ENCODE measurements around the gene ERICH4.
"Not testable (repeated sequence)": the region's sequence is repeated elsewhere in the genome, so short reads cannot be mapped to it uniquely, and the experiment has no call there.

Gene ERICH4

DNA sequence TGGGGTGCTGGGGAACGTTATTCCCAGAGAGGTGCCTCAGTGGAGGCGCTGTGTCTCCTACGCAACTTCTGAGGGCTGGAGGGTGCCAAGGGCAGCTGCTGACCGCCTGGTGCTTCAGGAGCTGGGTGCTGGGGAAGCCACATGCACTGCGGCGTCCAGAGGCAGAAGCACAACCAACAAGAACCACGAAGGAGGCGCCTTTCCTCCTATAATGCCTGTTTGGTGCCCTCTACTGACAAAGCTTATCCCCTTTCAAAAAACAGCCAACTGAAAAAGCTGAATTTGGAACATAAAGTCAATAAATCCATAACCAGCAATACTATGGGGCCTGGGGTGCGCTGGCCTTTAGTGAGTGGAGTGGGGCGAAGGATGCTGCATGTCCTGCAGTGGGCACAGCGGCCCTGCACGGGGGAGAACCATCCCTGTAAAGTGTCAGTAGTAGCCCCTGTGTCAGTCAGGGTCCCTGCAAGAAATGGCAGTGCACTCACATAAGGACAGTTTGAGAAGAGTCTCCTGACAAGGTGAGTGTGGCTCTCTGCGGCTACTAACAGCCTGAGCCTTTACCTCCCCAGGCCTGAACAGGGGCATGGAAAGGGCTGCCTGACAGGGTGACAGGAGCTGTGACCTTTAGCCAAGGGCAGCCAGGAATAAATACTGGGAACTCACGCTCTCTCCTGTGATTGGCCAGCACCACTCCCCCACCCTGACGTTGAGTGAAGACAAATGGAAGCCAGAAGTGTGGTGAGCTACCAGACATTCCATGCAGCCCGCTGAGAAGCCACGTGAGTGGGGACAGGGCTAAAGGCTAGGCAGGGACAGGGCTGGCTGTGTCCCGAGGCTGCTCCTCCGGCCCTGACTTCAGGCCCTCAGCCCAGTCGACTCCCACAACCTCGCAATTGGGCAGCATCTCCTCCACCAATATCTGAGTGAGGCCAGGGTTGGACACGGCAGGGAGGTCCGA, 11.2 kb upstream of the ERICH4 start:
- intact Hi-C loops (cut with DNase I) = no loop called here
- DNase-seq = no peak

DNA sequence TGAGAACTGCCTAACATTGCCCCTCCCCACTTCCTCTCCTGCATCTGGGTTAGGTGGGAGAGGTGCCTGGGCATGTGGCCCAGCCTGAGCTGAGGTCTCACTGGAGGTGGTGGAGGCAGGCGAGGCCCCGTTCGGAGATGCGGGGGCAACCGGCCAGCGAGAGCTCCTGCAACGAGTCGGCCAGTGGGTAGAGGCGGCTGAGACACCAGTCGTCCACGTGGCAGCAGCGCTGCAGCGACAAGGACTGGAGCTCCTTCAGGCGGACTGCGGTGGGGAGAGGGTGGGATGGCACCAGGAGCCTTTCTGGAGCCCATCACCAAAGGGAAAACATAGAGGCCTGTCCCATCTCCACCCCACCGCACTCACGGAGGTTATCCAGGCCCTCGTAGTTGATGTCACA, 9.8 kb upstream of the ERICH4 start:
- peak in 5 of 10 donors; percentile 34 to 91 (median 60) for DNase-seq
- intact Hi-C loops (cut with DNase I) = no loop called here

DNA sequence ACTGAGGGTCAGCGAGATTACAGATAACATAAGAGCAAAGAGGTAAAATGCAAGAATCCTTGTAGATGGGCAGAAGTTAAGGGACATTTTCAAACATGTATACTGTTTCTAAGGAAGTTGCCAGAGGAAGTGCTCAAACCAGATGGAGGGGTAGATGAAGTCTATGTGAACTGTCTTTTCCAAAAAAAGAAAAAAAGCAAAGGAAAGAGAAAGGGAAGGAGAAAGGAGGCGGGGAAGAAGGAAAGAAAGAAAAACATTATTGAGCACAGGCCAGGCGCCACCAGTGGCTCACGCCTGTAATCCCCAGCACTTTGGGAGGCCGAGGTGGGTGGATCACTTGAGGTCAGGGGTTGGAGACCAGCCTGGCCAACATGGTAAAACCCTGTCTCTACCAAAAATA, 8.5 kb upstream of the ERICH4 start:
- DNase-seq = peak in 3 of 10 donors; percentile 4 to 50 (median 21)
- intact Hi-C loops (cut with DNase I) = no loop called here

DNA sequence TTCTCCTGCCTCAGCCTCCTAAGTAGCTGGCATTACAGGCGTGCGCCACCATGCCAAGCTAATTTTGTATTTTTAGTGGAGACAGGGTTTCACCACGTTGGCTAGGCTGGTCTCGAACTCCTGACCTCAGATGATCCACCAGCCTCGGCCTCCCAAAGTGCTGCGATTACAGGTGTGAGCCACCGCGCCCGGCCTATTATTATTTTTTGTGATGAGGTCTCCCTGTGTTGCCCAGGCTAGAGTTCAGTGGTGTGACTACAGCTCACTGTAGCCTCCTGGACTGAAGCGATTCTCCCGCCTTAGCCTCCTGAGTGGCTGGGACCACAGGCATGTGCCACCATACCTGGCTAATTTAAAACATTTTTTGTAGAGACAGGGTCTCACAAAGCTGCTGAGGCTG, 7.6 kb upstream of the ERICH4 start:
- intact Hi-C loops (cut with DNase I) = not testable (repeated sequence)
- peak in 3 of 10 donors; percentile 18 to 52 (median 22) for DNase-seq

DNA sequence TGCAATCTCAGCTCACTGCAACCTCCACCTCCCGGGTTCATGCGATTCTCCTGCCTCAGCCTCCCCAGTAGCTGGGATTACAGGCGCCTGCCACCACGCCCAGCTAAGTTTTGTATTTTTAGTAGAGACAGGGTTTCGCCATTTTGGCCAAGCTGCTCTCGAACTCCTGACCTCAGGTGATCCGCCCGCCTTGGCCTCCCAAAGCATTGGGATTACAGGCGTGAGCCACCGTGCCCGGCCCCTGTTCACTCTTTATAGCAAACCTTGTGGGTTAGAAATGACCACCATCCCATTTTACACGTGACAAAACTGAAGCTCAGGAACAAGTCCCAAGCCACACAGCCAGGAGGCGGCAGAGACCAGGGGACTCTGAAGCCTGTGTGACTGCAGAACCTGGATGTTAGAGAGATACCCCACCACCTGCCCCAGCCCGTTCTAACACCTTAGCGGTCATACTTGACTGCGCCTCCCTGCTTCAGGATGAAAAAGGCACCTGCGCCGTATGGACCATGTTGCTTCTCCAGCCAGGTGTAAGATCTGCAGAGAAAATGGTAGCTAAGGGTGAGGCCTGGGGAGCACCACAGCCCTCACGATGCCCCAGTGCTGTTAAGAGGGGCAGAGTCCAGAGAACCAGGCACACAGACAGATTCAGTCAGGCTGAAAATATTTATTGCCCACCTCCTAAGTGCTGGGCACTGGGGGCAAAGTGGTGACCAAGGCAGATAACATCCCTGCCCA, 6.9 kb upstream of the ERICH4 start:
- DNase-seq = peak in 3 of 10 donors; percentile 31 to 61 (median 53)
- intact Hi-C loops (cut with DNase I) = no loop called here

DNA sequence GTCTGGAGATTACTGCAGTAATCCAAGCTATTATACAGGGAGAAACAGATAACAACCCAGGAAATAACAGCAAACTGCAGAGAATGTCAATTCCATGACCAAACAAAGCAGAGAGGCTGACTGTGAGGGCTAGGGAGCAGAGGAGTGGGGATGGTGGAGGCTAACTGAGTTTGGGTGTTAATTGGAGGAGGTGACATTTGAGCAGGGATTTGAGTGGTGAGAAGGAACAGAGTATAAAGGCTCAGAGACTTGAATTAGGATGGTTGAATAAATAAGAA, 6.3 kb upstream of the ERICH4 start:
- no peak for DNase-seq
- intact Hi-C loops (cut with DNase I) = no loop called here

DNA sequence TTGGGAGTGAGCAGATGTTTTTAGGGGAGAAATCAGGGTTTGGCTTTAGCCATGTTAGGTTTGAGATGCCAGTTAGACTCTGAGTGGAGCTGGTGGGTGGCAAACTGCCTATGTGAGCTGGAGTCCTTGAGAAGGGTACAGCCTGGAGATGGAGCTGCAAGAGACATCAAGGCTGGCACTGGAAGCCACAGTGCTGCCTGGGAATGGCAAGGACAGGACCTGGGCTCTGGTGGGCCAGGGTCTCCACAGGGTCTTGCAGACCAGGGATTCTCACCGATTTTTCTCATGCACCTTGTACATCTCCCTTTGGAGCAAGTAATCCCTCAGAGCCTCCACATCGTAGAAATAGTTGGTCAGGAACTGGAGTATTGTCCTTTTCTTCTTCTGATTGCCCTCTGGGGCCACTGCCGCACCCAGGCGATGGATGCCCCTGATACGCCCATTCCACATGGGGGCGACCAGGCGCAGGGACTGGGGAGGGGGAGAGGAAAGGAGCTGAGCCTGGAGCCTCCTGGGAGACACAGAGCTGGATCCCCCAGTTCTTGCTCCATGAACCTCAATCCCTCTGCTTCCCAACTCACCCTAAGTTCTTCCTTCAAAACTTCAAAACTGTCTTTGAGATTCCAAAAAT, 4.9 kb upstream of the ERICH4 start:
- peak in 3 of 10 donors; percentile 43 to 48 (median 46) for DNase-seq
- intact Hi-C loops (cut with DNase I) = no loop called here

DNA sequence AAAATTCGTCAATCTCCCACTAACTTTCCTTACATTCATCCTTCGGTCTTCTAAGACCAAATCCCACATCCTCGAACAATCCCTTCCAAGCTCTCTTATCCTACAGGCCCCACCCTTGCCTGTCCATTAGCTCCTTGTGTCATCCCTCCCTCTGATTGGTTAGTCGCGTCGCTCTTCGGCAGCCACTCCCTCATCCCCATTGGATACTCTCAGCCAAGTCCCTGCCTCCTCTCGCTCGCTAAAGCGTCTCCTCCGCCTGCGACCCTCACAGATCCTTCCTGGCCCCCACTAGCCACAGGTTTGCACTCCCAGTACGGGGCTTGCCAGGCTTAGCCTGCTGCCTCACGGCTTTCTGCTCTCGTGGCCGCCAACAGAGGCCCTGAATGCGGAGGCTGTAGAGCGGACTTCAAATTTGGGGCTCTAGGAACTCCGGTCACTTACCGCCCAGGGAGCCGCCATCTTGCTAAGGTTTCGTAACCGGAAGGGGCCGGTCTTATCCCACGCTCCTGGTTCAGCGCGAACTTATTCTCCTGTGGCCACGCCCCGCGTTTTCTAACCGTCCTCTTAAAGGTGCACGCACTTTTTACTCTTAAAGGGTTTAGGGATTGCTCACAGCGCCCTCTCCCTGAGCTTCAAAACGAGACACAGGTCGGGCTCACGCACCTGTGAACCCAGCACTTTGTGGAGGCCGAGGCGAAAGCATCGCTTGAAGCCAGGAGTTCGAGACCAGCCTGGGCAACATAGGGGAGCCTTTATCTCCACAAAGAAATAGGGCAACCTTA, 3.3 kb upstream of the ERICH4 start, which contains the start of gene DMAC2:
TSS of gene DMAC2 (minus strand) at position 472 of the 782 bp plus-strand sequence. CDS start at position 459, 13 bp downstream.
- intact Hi-C loops (cut with DNase I) = loop anchor here (1.0 kb wide), 1 partner anchor 129 kb away; the partner anchor contains the start of gene CCDC97
- peak; percentile 90 to 99 (median 96) for DNase-seq

DNA sequence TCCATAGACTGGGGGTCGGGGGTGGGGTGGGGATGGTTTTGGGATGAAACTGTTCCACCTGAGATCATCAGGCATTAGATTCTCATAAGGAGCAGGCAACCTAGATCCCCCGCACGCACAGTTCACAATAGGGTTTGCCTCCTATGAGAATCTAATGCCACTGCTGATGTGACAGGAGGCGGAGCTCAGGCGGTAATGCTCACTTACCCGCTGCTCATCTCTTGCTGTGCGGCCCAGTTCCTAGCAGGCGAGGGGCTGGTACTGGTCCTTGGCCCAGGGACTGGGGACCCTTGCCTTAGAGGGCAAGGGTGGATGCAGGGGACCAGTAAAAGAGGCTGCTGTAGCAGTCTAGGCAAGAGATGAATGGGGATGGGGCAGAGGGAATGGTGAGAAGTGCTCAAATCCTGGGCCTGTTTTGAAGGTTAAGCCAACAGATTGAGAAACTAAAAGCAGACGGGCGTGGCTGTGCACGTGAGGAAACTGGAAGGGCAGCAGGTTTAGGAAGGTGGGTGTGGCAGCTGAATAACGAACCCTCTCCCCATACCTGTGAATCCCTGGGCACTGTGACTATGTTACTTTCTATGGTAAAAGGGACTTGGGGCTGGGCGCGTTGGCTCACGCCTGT, 1.5 kb upstream of the ERICH4 start:
- peak in 3 of 10 donors; percentile 8 to 54 (median 35) for DNase-seq
- intact Hi-C loops (cut with DNase I) = no loop called here

DNA sequence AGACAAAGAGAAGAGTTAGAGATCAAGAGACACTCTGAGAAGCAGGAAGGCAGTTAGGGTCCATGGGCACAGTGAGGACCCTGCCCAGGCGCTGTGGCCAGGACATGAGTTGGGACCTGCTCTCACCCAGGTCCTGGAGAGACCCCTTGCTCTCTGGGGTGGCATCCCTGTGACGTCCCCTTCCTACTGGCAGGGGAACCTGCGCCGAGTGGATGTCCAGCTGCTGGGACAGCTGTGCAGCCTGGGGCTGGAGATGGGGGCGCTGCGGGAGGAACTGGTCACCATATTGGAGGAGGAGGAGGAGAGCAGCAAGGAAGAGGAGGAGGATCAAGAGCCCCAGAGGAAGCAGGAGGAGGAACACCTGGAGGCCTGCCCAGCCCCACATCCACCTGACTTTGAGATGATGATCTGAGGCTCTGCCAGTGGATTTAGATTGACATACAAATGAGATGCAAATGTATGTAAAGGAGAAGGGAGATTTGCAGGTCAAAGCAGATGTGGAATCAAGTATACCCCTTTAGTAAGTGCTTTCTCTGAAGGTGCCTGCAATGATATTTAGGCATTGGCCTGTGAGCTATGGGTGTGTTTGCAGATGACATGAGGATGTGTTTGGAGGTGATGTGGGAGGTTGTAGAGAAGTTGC, 978 bp downstream of the ERICH4 start:
- peak in 2 of 10 donors; percentile 61 to 76 for DNase-seq
- intact Hi-C loops (cut with DNase I) = no loop called here

DNA sequence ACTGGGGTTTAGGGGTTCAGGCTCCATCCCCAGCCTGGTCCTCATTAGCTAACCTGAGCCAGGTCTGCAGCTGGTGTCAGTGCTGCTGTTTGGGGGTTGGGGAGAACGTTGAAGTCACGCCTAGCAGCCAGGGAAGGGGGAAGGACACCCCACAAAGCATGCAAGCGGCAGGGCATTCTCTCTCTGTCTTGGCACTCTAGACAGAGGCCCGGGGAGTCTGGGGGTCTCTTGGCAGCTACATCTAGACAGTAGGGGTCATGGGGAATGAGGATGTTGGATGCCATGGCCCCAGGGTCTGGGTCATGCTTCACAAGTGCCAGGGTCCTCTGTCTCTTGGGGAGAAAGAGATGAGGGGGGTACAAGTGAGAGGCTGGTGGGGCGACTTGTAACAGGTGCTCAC, 2.6 kb downstream of the ERICH4 start:
- DNase-seq = peak in 1 of 10 donors; percentile 39
- intact Hi-C loops (cut with DNase I) = no loop called here

DNA sequence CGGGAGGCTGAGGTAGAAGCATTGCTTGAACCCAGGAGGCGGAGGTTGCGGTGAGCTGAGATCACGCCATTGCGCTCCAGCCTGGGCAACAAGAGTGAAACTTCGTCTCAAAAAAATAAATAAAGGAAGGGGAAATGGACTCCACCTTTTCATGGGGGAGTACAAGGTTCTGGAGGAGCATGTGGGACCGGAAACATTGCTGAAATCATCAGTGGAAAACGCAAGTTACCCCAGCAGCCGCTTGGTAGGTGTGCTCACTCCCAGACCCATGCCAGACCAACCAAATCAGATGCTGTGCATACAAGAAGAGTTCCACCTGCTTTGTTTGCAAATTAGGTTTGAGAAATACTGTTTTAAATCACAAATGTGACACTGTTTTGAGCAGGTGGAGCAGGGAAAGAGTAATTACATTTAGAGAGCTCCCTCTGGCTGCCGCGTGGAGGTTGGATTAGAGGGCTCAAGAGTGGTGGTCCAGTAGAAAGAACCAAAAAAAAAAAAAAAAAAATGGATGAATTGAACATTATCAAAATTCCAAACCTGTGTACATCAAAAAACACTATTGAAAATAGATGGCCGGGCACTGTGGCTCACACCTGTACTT, 4.9 kb downstream of the ERICH4 start:
- intact Hi-C loops (cut with DNase I) = loop anchor here (2.0 kb wide), 1 partner anchor 115 kb away; no protein-coding TSS in a partner anchor
- DNase-seq = no peak

DNA sequence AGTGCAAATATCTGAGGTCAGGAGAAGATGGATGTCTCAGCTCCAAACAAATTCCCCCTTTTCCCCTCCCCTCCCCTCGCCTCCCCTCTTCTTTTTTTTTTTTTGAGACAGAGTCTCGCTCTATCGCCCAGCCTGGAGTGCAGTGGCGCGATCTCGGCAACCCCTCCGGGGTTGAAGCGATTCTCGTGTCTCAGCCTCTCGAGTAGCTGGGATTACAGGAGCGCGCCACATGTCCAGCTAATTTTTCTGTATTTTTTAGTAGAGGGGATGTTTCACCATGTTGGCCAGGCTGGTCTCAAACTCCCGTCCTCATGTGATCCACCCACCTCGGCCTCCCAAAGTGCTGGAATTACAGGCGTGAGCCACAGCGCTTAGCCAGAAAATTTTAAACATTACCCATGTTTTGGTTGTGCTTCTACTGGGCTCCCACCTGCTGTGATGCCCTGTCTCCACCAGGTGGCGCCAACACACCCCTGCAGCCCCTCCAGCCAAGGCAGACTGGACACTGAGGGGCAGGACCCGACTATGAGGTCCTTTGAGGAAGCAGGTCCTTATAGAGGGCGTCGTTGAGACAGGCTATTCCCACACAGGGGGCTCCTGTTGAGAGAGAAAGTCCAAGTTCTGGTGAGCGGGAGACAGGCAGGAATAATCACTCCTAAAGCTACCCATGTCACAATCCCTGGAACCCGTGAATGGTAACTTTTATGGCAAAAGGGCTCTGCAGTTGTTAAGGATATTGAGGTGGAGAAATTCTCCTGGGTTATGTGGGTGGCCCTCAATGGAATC, 6.3 kb downstream of the ERICH4 start:
- peak; percentile 40 to 95 (median 74) for DNase-seq
- intact Hi-C loops (cut with DNase I) = loop anchor here (1.0 to 2.0 kb wide), 2 partner anchors 114 to 121 kb away; no protein-coding TSS in a partner anchor

DNA sequence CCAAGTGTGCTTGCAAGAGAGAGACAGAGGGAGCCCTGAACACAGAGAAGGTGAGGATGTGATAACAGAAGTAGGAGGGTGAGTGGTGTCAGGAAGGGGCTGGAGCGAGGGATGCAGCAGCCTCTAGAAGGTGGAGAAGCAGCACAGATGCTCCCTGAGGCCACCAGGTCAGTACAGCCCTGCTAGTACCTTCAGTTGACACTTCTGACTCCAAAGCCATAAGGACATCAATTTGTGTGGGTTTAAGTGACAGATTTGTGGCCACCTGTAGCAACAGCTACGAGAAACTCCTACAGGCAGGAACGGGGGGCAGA, 6.9 kb downstream of the ERICH4 start:
- intact Hi-C loops (cut with DNase I) = loop anchor here (1.0 to 2.0 kb wide), 2 partner anchors 113 to 120 kb away; no protein-coding TSS in a partner anchor
- no peak for DNase-seq

DNA sequence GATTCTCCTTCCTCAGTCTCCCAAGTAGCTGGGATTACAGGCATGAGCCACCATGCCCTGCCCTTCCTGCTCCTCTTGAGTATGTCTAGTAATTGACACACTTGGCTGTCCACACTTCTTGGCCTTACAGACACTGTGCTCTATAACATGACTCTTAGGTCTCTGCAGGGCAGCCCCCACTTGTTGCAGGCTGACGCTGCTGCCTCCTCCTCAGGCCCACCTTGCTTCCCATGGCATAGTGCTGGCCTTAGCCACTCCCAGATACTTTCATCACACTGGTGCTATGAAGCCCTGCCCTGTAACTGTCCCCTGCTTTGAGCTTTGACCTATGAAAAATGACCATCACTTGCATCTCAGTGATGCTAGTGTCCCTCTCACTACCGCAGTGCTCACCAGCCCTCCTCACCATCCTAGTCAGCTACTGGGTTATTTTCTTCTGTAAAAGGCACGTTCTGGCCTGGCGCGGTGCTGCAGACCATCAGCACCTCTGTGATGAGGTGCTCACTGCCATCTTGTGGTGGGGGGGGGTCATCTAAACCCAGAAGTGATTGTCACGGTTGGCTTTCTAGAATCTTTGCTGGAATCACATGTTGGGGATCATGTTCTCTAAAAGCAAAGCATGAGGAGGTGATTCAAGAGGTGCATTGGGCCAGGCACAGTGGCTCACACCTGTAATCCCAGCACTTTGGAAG, 9.8 kb downstream of the ERICH4 start:
- no peak for DNase-seq
- intact Hi-C loops (cut with DNase I) = no loop called here

DNA sequence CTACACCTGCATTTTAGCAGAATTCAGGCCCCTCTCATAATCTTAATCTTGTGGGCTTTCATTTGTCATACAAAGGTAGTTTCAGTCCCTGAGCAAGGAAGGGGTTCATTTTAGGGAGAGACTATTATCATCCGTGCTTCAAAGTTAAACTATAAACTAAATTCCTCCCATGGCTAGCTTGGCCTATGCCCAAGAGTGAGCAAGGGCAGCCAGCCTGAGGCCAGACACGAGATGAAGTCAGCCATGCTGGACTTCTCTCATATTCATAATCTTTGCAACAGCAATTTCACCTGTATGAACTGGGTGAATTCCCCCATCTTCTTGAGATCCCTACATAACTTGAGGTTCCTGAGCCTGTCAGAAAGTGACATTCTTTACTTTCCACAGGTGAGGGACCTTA, 13.0 kb downstream of the ERICH4 start:
- intact Hi-C loops (cut with DNase I) = no loop called here
- DNase-seq = no peak

DNA sequence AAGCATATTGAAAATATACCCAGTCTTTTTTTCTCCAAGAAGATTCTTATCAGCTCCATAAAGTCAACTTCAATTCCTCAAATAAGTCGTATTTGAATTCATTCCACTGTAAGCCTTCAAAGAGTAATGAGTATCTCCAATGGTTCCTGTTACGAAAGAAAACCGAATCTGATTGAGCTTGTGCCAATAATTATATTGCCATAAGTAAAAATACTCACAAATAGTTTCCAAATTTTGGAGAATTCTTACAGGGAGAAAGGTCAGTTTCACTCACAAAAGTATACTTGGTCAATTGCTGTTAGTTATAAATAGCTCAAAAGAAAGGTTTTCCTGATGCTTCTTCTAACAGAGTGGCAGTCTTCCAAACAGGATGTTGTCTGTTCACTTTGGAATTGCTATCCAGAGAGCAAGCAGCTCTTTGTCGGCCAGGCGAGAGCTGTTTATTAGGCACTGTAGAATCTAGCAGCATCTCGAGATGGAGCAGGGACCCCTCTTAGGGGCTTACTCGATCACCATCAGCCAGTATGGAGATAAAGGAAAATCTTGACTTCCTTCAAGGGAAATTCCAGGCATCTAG, 13.5 kb downstream of the ERICH4 start:
- no peak for DNase-seq
- intact Hi-C loops (cut with DNase I) = no loop called here
